Measurements from ENCODE around the gene HYKK. TPM values are rescaled to one million over a fixed set of nuclear protein-coding genes. Genes with fewer than 3 reads are reported as not detected.

Gene HYKK
- polyA plus RNA-seq, 1 donor from 2014 or later = not detected

- peaks cover 23% of the 10 kb centered on the region for H3K79me2 ChIP-seq (replicated peaks; ENCODE audit: insufficient read depth, low read length)
- H3K9me2 ChIP-seq (ENCODE audit: insufficient read depth, low read length) = no peaks in the 10 kb centered on the region
- no peak overlapping the region for H2AFZ ChIP-seq (ENCODE audit: low read depth, low read length)
- peak overlapping the region; percentile 93 for H3K9ac ChIP-seq (ENCODE audit: low read length)
- no peaks in the 10 kb centered on the region for H3K27me3 ChIP-seq (ENCODE audit: insufficient read depth, low read depth, low read length)
- peak overlapping the region; percentile 71 for H3K4me2 ChIP-seq (ENCODE audit: low read length)
- H4K20me1 ChIP-seq (ENCODE audit: insufficient read depth) = no peaks in the 10 kb centered on the region
- no peak overlapping the region for H3K27ac ChIP-seq (ENCODE audit: low read length)
- TF ChIP-seq MXI1 (conservative IDR thresholded peaks at IDR 0.05; ENCODE audit: poor library complexity, severe bottlenecking) (no peak), POLR2AphosphoS5 (IDR thresholded peaks at IDR 0.05) (no peak), SMC3 (conservative IDR thresholded peaks at IDR 0.05; ENCODE audit: poor library complexity) (no peak), EZH2 (IDR thresholded peaks at IDR 0.05; ENCODE audit: borderline replicate concordance, insufficient read depth, low read length, poor library complexity, severe bottlenecking) (no peak), CTCF (IDR thresholded peaks at IDR 0.05; ENCODE audit: poor library complexity, severe bottlenecking) (no peak)
- TF ChIP-seq, protein P1, sequence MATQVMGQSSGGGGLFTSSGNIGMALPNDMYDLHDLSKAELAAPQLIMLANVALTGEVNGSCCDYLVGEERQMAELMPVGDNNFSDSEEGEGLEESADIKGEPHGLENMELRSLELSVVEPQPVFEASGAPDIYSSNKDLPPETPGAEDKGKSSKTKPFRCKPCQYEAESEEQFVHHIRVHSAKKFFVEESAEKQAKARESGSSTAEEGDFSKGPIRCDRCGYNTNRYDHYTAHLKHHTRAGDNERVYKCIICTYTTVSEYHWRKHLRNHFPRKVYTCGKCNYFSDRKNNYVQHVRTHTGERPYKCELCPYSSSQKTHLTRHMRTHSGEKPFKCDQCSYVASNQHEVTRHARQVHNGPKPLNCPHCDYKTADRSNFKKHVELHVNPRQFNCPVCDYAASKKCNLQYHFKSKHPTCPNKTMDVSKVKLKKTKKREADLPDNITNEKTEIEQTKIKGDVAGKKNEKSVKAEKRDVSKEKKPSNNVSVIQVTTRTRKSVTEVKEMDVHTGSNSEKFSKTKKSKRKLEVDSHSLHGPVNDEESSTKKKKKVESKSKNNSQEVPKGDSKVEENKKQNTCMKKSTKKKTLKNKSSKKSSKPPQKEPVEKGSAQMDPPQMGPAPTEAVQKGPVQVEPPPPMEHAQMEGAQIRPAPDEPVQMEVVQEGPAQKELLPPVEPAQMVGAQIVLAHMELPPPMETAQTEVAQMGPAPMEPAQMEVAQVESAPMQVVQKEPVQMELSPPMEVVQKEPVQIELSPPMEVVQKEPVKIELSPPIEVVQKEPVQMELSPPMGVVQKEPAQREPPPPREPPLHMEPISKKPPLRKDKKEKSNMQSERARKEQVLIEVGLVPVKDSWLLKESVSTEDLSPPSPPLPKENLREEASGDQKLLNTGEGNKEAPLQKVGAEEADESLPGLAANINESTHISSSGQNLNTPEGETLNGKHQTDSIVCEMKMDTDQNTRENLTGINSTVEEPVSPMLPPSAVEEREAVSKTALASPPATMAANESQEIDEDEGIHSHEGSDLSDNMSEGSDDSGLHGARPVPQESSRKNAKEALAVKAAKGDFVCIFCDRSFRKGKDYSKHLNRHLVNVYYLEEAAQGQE (IDR thresholded peaks at IDR 0.05; ENCODE audit: borderline replicate concordance) = no peak
- H3K4me3 ChIP-seq (ENCODE audit: low read length) = peak overlapping the region; percentile 94
- no peaks in the 10 kb centered on the region for H3F3A ChIP-seq (ENCODE audit: insufficient read depth, low read length, poor library complexity, severe bottlenecking)
- peaks cover 9% of the 10 kb centered on the region for H3K36me3 ChIP-seq (ENCODE audit: insufficient read depth, low read length)
- H3K9me3 ChIP-seq (ENCODE audit: low read length) = no peaks in the 10 kb centered on the region
Observed at GRCh38 chr15:78541744-78542034, 34.3 kb downstream of the HYKK start.

- Histone ChIP-seq H3K9me3 (ENCODE audit: low read length) (no peaks in the 10 kb centered on the region), H3K27ac (ENCODE audit: low read length) (no peak overlapping the region), H3K9me2 (ENCODE audit: insufficient read depth, low read length) (no peaks in the 10 kb centered on the region), H3K36me3 (ENCODE audit: insufficient read depth, low read length) (peaks cover 9% of the 10 kb centered on the region), H3K4me3 (ENCODE audit: low read length) (peak overlapping the region; percentile 94), H3F3A (ENCODE audit: insufficient read depth, low read length, poor library complexity, severe bottlenecking) (no peaks in the 10 kb centered on the region), H3K4me2 (ENCODE audit: low read length) (peak overlapping the region; percentile 71), H3K79me2 (replicated peaks; ENCODE audit: insufficient read depth, low read length) (peaks cover 23% of the 10 kb centered on the region), H2AFZ (ENCODE audit: low read depth, low read length) (no peak overlapping the region), H3K27me3 (ENCODE audit: insufficient read depth, low read depth, low read length) (no peaks in the 10 kb centered on the region), H3K9ac (ENCODE audit: low read length) (no peak overlapping the region), H4K20me1 (ENCODE audit: insufficient read depth) (no peaks in the 10 kb centered on the region)
- TF ChIP-seq SMC3 (conservative IDR thresholded peaks at IDR 0.05; ENCODE audit: poor library complexity) = no peak
- TF ChIP-seq, protein P1 (IDR thresholded peaks at IDR 0.05; ENCODE audit: borderline replicate concordance) = no peak
- no peak for TF ChIP-seq EZH2 (IDR thresholded peaks at IDR 0.05; ENCODE audit: borderline replicate concordance, insufficient read depth, low read length, poor library complexity, severe bottlenecking)
Observed at GRCh38 chr15:78542647-78543046, 35.3 kb downstream of the HYKK start.

All from neural cell (in vitro differentiated cells).